Cerebellar cortex (tissue), 1 donor: ENCODE measurements around the gene TMEM169.
"Not testable (repeated sequence)": the region's sequence is repeated elsewhere in the genome, so short reads cannot be mapped to it uniquely, and the experiment has no call there.

Experiments
- DNase-seq: peaks from one replicate; pipeline ENCODE4 v3.0.0-alpha.2; 2015; ENCODE audit warnings: low spot score

Gene TMEM169

DNA sequence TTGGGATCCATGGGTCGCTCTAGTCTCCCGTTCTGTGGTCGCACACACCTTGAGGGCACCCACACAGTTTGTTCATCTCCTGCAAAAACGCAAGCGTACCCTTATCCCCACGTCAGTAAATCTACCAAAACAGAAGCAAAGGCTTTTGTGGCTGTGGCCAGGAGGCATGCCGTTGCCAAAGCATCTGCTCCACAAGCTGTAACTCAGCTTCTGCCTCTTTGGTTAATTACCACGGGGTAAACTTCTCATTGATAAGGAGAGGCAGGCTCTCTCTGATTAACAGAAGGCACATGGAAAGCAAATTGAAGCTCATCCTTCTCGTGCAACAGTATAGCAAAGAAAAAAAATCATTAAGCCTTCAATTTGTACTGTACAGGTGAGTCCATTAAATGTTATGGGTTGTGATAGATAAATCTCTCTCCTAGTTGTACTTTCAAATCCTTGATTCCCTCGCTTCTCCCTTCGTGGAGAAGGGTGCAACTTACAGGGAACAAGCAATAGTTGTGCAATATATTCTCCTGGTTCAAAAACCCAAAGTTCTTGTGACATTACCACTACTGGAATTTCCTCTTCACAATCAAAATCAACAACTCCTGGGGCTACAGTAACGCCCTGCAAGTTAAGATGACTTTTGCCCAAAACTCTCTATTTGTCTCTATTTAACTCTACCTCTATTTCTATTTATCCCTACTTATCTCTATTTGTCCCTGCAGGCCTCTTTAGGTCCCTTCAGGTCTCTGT, 10.4 kb upstream of the TMEM169 start:
- DNase-seq, result no peak

DNA sequence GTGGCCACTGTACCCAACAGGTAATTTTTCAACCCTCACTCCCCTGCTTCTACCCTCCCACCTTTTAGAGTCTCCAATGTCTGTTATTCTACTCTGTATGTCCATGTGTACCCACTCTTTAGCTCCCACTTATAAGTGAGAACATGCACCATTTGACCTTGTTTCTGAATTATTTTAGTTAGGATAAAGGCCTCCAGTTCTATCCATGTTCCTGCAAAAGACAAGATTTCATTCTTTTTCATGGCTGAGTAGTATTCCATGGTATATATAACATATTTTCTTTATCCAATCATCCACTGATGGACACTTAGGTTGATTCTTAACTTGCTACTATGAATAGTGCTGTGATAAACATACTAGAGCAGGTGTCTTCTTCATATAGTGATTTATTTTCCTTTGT, 9.2 kb upstream of the TMEM169 start:
- no peak for DNase-seq

DNA sequence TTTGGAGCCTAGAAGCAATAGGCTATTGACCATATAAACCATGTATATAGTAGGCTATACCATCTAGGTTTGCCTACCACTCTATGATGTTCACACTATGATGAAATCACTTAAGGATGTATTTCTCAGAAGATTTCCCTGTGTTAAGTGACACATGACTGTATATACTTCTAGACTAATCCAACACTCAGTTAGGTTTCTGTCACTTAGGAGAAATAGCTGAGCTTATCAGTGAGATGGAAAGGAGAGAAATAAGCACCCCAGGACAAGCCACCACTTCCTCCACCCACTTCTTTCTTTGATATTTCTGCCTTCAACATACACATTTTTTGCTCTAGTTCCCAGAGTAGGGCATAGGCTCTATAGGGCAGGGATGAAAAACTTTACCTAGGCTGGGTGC, 7.9 kb upstream of the TMEM169 start:
- no peak for DNase-seq

DNA sequence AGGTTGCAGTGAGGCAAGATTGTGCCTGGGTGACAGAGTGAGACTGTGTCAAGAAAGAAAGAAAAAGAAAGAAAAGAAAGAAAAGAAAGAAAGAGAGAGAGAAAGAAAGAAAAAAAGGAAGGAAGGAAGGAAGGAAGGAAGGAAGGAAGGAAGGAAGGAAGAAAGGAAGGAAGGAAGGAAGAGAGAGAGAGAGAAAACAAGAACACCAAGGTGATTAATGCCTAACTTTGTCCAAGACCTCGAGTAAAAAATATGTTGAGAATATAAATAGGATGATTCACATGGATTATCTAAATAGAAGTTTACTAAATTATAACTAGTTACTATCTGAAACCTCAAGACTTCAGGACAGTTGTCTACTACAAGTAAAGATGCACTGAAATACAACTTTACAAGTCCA, 7.3 kb upstream of the TMEM169 start:
- DNase-seq, result no peak

DNA sequence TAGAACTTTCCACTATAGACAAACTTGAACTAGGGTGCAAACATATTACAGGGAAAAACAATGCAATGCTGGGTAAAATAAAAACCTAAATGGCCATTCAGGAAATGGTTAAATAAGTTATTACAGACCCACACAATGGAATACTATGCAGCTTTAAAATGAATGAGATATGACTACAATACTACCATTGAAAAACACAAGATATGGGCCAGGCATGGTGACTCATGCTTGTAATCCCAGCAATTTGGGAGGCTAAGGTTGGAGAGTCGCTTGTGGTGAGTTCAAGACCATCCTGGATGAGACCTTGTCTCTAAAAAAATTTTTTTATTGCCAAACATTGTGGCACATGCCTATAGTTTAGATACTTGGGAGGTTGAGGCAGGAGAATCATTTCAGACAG, 6.9 kb upstream of the TMEM169 start:
- no peak for DNase-seq

DNA sequence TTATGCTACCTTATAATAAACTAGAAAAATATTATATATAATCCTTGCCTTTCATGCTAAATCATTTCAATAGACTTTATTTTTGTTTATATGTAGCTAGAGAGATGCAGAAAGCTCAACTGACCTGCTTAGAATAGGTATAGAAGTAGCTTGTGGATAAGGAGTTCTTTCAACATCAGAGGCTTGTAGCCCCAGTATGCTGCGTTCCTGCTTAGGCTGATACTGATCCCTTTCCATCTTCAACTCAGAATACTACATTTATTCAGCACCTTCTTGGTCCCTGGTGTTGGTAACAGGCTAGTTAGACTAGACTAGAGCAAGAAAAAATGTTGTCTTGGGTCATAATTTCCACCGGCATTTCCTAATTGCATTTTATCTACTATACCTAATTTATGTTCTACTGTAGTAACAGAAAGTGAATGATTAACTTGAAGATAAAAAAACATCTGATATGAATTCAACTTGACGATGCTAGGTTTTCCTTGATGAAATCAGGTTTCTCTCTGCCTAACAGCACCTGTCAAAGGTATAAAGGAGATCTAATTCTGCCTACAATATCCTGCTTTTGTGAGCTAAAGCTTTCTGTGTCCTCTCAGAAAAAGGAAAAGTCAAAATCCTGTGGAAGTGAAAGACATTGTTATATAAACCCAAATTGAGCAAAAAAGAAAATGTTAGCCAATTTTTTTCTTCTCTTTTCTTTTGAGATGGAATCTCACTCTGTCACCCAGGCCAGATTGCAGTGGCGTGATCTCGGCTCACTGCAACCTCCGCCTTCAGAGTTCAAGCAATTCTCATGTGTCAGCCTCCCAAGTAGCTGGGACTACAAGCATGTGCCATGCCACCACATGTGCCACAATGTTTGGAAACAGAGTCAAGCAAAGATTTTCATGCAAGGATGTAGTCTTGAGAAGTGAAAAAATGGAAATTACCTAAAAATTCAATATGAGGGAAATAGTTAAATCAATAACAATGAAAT, 5.9 kb upstream of the TMEM169 start:
- no peak for DNase-seq

DNA sequence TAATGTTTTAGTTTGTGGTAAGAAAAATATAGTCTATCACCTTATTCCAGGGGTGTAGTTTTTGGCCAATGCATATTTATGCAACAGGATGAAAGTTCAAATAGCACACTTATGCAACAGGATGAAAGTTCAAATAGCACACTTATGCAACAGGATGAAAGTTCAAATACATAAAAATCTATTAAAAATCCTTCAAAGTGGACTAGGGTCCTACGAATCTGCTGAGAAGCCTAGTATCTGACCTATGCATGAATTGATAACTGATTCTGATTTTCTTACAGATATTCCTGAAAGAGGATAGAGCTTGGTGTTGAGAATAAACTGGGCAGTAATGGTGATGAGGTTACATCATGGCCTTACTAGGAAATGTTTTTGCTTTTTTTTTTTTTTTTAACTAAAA, 2.9 kb upstream of the TMEM169 start:
- DNase-seq, result no peak

DNA sequence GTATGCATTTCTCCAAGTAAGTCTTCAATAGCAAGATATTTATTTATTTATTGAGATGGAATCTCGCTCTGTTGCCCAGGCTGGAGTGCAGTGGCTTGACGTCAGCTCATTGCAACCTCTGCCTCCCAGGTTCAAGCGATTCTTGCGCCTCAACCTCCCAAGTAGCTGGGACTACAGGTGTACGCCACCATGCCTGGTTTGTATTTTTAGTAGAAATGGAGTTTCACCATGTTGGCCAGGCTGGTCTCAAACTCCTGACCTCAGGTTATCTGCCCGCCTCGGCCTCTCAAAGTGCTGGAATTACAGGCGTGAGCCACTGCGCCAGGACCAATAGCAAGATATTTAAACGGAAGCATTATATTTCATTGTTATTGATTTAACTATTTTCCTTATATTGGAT, 1.7 kb upstream of the TMEM169 start:
- DNase-seq, result not testable (repeated sequence)

DNA sequence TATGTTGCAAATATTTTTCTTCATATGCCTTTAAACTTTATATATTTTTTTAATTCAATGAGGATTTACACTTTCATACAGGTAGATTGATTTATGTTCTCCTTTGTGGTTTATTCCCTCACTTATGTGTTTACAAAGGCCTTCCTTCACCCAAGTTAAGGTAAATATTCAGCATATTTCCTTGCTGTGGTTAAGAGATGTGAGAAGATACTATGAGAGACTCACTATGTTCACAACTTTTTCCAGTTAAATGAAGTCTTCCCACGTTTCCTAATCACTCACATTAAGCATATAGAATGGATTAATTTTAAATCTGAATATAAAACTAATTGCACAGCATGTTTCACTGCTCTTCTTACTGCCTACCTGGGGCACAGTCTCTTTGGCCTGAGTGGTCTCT, 707 bp upstream of the TMEM169 start:
- DNase-seq, result no peak

DNA sequence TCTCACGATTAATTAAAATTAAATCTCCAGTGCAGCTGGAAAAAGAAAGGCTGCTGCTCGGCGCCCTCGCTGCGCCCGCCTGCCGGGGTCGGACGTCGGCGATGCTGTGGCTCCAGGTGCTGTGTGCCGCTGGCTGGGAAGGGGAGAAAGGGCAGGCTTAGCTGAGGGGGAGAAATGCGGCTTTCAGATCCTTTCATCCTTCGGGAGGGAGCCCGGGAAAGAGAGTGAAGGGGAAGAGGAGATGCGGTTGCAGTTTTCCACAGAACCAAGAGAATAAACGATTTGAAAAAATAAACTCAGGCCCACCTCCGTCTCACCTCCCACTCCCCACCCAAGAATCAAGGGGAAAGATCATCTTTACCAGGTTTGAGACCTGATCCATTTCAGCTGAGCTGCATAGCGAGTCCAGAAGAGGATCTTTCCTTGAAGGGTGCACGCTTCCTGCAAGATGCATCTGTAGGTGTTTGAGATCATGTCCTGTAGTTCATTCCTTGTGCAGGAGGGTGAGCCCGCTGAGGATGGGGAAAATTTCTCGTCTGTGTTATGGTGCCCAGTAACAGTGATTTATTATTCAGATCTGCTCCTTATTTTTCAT, 495 bp downstream of the TMEM169 start:
- peak; percentile 54 for DNase-seq

DNA sequence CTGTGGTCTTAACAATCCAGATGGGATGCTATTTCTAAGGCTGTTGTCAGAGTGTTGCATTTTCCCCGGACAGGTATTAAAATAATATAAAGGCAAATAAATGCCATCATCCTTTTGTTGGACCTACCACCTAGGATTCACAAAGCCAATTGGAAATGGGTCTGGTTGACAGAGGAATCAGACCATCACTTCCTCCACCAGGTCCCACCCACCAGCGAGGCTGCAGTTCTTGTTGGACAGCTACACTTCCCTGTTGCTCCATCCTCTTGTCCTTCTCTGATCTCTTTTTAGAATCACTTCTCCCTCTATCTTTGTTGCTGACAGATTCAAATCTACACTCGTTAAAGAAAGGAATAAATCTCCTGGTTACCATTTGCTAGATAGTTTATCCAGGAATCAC, 1.1 kb downstream of the TMEM169 start:
- DNase-seq, result peak; percentile 68

DNA sequence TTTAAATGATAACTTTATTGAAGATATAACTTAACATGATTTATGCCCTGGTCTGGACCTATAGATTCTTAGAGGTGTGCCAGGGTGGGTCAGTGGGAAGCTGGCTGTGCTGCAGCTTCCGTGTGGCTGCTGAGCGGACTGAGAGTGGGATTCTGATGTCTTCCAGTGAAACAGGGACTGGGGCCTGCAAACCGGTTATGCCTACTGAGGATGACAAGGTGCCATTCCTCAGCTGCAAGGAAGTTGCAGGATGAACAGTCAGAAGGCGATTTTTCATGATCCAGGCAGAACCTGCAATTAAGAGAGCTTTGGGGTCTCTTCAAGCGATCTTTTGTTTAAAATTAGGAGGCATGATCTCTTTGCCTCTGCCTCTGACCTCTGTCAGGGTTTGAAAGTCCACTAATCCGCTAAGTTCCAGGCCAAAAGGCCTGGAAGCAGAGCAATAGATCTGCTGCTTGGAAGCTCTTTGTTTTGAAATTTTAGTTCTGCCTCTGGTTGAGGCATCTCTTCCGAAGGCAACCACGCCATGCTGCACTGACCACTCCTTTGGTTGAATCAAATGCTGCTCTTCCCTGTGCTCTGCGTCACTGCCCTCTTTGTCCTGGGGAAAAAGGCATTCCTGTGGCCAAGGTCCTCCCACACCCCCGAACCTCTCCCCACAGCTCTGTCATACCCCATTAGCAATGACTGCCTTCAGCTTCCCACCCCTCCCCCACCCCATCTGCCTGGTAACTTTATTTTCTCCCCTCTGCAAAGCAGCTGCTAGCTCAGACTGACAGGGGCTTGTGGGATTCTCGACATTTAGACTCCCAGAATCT, 2.0 kb downstream of the TMEM169 start:
- peak; percentile 28 for DNase-seq

DNA sequence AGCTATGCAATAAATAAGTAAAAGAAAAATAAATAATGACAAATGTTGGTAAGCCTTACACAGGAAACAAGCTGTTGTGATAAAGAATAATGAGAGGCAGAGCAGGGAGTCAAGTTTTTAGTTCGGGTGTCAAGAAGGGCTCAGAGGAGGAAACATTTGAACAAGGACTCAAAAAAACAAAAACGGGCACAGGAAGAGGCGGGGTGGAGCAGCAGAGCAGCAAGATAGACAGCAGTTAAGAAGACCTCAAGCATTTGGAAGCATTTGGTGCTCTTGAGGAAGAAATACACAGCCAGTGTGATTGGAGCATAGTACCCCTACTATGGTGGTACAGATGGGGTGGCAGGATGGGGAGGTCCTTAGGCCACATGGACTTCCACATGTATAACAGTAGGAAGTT, 2.8 kb downstream of the TMEM169 start:
- DNase-seq, result no peak

DNA sequence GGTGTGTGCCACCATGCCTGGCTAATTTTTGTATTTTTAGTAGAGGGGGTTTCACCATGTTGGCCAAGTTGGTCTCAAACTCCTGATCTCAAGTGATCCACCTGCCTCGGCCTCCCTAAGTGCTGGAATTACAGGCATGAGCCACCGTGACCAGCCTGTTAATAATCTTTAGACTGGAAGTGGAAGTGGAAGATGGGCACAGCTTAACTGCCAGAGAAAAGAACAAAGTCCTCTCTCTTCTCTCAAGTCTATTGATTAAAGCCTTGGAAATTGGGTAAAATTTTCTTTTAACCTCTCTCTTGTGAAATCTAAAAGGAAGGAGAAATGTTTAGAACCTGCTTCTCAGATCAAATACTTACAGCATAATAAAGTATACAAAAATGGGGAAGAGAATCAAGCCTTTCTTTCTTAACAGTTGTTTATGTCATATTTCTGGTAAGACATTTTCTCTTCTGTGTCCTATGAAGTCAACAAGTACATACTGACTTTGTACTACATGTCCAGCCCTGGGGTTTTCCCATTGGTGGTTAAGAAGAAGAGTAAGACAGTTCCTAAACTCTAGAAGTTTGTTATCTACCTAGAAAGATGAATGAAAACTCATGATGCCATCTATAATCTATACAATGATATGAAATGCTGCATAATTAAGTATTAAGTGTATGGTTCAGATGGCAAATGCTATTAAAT, 4.6 kb downstream of the TMEM169 start:
- no peak for DNase-seq

DNA sequence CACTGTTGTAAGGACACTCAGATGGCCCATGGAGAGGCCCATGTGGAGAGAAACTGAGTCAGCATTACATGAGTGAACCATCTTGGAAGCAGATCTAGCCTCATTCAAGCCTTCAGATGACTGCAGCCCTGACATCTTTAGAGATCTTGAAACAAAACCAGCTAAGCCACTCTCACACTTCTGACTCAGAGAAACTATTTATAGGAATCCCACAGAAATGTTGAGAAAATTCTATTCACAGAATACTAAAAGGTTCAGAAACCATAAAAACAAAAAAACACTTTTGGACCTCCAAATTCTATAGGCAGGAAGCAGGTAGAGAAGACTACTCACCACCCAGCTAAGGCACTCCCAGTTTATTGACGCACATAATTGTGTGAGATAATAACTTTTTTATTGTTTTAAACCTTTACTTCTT, 8.7 kb downstream of the TMEM169 start:
- no peak for DNase-seq

DNA sequence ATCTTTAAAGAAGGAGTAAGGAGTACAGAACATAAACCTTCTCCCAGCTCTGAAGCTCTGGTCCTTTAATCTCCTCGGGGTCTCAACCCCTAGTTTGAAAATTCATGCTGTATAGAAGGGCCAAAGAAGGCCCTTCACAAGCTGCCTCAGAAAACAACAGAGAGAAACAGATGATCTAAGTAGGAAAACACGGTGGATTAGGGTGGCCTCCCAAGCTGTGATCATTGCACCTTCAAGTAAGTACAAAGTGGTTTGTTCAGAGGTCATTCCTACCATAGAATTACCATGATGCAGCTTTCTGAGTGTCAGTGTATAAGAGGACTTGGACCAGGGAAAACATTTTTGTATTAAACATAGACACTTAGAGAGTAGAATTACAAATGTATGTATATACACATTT, 10.9 kb downstream of the TMEM169 start:
- DNase-seq, result no peak

DNA sequence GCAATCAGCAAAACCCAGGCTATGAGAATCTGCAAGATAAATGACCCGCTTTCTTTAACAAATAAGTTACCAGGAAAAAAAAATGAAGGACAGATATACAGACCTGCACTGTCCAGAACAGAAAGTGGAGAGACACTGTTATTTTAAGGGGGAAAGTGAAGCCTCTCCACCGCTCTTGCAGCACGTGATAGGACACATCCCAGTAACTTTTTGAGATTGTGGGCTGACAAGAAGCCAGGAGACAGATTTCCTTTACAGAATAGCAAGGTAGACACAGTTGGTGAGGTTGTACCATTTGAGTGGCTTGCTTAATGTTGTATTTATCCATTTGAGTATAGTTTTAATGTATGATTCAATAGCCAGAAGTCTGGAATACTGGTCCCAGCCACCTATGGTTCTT, 13.0 kb downstream of the TMEM169 start:
- DNase-seq, result no peak

DNA sequence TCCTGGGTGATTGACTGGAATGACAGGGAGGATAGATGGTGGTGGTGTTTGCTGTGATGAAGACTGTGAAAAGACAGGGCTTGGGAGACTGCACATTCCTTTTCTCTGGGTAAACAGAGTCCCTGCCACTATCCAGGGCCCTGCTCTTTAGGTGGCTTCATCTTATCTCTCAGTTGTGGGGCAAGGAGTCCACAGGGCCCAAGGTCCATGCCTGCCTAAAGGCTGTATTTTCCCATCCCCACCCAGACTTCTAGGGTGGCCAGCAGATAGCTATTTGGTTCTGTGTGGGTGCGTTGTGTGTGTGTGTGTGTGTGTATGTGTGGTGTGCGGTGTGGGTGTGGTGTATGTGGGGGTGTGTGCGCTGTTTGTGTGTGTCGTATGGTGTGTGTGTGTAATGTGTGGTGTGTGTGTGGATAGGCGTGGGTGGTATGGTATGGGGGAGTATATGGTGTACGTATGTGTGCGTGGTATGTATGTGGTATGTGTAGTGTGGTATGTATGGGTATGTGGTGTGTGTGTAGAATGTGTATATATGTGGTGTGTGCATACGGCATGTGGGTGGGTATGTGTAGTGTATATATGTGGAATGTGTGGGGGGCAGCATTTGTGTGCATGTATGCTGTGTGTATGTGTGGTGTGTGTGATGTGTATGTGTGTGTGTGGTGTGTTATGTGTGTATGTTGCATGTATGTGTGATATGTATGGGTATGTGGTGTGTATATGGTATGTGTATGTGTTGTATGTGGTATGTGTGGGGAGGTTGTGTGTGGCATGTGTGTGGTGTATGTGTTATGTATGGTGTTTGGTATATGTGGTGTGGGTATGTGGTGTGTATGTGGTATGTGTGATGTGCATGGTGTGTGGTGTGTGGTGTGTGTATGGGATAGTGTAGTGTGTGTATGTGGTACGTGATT, 17.0 kb downstream of the TMEM169 start:
- no peak for DNase-seq

DNA sequence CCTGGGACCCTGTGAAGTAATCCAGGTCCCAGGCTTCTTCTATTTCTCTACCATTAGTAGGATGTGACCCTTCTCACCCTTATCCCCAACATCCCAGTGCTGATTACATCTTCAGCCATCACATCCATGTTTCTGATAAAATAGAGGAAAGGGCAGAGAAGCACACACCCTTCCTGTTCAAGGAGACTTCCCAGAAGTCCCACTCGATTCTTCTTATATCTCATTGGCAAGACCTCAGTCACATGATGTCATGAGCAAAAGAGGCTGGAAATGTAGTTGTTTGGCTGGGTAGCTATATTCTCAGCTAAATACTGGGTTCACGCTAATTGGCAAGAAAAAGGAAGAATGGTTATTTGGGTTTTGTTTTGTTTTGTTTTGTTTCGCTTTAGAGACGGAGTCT, 19.4 kb downstream of the TMEM169 start:
- no peak for DNase-seq

DNA sequence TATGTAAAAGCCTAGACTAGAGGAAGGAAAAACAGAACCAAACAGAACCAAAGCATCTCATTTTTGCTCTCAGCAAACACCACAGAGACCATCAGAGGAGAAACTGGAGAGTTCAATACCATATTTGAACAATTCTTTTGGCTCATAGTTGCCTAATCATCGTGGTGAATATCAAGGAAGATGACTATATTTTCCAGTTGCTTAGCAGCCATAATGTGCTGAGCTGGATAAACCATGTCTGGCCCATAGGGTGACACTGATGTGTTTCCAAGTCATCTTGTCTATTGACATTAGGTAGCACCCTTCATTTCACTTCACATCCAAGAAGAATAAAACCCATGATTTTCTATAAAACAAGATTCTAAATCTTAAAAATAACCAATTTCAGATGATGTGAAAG, 21.5 kb downstream of the TMEM169 start:
- no peak for DNase-seq
